Measurements from ENCODE around the gene JPH2.
"Not testable (repeated sequence)": the region's sequence is repeated elsewhere in the genome, so short reads cannot be mapped to it uniquely, and the experiment has no call there.

Gene JPH2

GRCh38 chr20:44159711-44160110 is 27.3 kb downstream of the JPH2 start:
- no peak for DNase-seq (ENCODE audit: low read depth in 1 of 2, low spot score in 1 of 2)

DNA sequence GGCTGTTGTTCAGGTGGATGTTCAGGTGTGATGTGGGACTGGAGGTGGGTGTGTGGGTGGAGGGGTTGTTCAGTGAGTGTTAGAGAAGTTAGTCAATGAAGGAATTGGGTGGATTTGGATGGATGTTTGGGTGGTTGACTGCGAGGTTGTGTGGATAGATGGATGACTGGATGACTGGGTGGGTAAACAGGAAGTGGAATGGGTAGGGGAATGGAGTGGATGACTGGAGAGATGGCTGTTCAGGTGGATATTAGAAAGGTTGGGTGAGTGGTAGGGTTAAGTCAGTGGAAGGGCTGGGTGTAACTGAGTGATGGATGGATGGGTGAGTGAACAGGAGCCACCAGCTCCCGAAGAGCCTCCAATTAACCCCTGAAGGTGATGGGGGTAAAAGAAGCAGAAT is 27.9 kb downstream of the JPH2 start:
- DNase-seq (ENCODE audit: low read depth in 1 of 2, low spot score in 1 of 2), result no peak

DNA sequence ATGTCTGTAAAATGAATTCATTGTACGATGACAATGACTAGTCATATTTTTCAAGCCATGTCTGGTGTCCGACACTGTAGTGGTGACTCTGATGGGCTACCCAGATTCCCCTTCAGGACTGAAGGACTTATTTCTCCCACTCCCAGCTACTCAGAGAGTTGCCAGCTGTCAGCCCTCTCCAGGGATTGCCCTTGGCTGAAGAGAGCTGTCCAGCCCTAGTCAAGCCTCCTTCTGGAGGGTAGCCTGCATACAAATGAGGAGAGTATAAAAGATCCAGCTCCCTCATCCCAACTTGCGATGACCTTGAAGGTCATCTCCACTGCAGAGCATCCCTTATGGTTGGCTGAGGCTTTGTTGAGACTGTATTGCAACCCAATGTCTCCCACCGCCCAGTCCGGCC is 29.9 kb downstream of the JPH2 start:
- DNase-seq (ENCODE audit: low read depth in 1 of 2, low spot score in 1 of 2), result no peak

GRCh38 chr20:44154521-44155001 is 32.4 kb downstream of the JPH2 start:
- DNase-seq (ENCODE audit: low read depth in 1 of 2, low spot score in 1 of 2), result no peak

- no peak for DNase-seq (ENCODE audit: low read depth in 1 of 2, low spot score in 1 of 2)
Measured at GRCh38 chr20:44153636-44154043, 33.3 kb downstream of the JPH2 start.

GRCh38 chr20:44151621-44152416 is 35.2 kb downstream of the JPH2 start:
- DNase-seq (ENCODE audit: low read depth in 1 of 2, low spot score in 1 of 2), result no peak

DNA sequence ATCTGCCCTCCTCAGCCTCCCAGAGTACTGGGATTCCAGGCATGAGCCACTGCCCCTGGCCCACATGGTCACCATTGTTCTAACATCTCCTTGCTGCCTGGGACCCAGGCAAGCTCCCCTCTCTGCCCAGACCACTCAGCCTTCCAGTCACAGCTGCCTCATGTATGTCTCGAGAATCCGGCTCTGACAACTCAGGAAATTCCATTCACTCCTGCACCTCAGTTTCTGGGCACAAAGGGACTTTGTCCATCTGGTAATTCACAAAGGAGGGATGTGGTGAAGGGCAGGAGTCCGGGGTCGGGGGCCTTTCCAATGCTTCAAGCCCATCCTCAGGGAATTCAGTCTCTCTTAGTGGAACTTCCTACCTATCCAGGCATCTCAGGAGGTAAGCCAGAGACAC is 40.7 kb downstream of the JPH2 start:
- no peak for DNase-seq (ENCODE audit: low read depth in 1 of 2, low spot score in 1 of 2)

GRCh38 chr20:44145131-44145775 is 41.7 kb downstream of the JPH2 start:
- DNase-seq (ENCODE audit: low read depth in 1 of 2, low spot score in 1 of 2), result no peak

GRCh38 chr20:44143936-44144335 is 43.1 kb downstream of the JPH2 start:
- DNase-seq (ENCODE audit: low read depth in 1 of 2, low spot score in 1 of 2), result no peak

GRCh38 chr20:44142413-44142812 is 44.6 kb downstream of the JPH2 start:
- DNase-seq (ENCODE audit: low read depth in 1 of 2, low spot score in 1 of 2), result no peak

GRCh38 chr20:44141873-44142272 is 45.1 kb downstream of the JPH2 start:
- DNase-seq (ENCODE audit: low read depth in 1 of 2, low spot score in 1 of 2), result no peak

DNA sequence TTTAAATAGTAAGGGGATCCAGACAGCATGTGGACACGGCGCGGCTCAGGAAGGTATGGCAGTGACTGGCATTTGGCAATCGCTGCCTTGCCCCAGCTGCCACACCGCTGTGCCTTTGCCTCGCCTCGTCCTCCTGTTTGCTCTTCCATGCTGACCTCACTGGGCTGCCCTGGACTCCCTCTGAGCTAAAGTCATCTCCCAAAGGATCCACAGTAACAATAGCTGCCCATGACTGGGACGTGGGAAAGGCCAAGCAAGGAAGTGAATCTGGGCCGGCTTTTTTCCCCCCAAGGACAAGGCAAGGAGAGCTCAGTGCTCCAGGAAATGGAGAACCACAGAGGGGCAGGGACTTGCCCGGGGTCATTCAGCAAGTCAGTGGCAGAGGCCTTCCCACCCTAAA is 48.1 kb downstream of the JPH2 start:
- no peak for DNase-seq (ENCODE audit: low read depth in 1 of 2, low spot score in 1 of 2)

- no peak for DNase-seq (ENCODE audit: low read depth in 1 of 2, low spot score in 1 of 2)
Measured at GRCh38 chr20:44137266-44137801, 49.7 kb downstream of the JPH2 start.

- DNase-seq (ENCODE audit: low read depth in 1 of 2, low spot score in 1 of 2), result no peak
Measured at GRCh38 chr20:44136579-44137265, 50.3 kb downstream of the JPH2 start.

DNA sequence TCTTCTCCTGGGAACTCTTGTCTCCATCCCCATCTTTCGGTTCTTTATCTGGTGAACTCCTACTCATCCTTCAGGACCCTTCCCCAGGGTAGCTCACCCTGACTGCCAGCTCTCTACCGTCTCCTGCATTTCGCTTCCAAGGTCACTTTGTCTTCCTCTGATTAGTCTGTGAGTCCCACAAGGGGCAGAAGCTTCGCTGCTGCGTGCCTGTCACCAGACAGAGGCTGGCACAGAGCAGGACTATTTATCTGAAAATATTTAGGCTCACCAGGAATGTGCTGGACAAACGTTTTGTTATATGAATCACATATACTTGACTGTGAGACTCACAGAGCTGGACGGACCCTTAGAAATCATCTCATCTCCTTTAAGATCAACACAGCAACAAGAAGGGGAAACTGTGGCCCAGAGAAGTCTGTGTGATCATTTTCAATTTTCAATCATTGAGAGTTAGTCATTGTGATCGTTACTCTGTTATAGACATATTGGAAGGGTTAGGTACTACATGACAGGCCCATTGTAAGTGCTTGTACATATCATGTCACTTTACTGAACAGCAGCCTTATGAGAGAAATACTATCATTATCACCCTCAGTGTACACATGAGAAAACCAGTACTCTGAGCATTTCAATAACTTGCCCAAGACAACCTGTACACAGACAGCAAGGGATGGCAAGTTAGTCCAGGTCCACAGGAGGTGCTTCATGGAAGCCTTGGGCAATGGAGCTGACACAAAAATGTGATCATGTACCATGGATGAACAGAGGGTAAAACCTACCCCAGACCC is 51.4 kb downstream of the JPH2 start:
- DNase-seq (ENCODE audit: low read depth in 1 of 2, low spot score in 1 of 2), result no peak

DNA sequence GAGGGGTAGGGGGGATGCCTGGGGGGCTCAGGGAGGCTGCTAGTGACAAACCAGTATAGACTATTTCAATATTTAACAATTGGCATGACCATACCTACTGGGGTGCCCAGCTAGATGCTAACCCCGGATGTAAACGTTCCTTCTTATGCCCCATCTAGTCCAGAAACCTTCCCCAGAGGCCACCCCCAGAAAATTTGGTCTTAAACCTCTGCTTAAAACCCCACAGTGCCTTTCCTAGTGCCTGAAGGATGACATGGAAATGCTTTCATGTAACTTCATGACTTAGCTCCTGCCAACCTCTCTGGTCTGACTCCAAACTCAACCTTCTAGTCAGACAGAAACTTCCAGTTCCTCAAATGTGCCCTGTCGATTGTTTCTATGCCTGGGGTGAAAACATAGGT is 52.0 kb downstream of the JPH2 start:
- DNase-seq (ENCODE audit: low read depth in 1 of 2, low spot score in 1 of 2), result no peak

GRCh38 chr20:44133424-44133823 is 53.6 kb downstream of the JPH2 start:
- no peak for DNase-seq (ENCODE audit: low read depth in 1 of 2, low spot score in 1 of 2)

GRCh38 chr20:44131704-44132103 is 55.3 kb downstream of the JPH2 start:
- no peak for DNase-seq (ENCODE audit: low read depth in 1 of 2, low spot score in 1 of 2)

DNA sequence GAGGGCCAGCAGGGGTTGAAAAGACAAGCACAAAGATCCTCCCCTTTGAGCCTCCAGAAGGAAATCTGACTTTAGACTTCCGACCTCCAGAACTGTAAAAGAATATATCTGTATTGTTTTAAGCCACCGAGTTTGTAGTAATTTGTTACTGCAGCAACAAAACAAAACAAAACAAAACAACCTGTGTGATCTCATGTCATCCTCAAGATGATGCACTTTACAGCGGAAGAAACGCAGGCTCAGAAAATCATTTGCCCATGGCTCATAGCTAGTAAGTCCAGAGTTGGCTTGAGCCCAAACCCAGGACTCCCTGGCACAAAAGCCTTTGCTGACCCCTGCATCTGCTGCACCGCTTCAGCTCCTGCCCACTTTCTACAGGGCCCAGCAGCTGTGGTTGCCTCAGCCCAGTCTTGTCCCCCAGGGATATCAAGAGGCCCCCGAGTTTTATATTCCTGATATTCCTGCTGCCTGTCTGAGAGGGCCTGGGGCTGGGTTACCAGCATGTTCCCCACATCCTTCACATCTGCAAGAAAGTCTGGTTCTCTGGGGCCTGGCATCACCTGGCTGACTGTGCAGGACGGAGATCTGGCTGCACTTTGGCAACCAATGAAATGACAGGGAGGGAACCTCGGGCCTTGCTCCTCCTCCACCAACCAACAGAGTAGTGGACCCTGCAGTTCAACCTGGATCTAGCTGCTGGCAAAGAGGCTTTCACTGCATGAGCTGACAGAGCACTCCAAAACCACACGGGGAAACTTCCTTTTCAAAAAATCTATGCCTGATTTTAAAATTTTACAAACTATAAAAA is 56.9 kb downstream of the JPH2 start:
- no peak for DNase-seq (ENCODE audit: low read depth in 1 of 2, low spot score in 1 of 2)

DNA sequence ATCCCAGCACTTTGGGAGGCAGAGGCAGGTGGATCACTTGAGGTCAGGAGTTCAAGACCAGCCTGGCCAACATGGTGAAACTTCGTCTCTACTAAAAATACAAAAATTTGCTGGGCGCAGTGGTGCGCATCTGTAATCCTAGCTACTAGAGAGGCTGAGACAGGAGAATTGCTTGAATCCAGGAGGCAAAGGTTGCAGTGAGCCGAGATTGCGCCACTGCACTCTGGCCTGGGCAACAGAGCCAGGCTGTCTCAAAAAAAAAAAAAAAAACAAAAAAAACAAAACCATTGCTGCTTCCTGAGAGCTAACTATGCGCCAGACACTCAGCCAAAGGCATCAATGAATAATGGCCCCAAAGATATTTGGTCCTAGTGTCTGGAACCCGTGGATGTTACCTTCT is 57.7 kb downstream of the JPH2 start:
- not testable (repeated sequence) for DNase-seq (ENCODE audit: low read depth in 1 of 2, low spot score in 1 of 2)
